ENCODE data around the gene CPS1. TPM values are rescaled to one million over a fixed set of nuclear protein-coding genes. Genes with fewer than 3 reads are reported as not detected.

Gene CPS1
- total RNA-seq, 1 donor from 2014 or later = 4.6 TPM

- H3K27ac Mint-ChIP-seq (ENCODE audit: unreplicated experiment) = no peak overlapping the region
- no peak overlapping the region for H3K4me3 Mint-ChIP-seq (ENCODE audit: unreplicated experiment)
- peaks cover 4% of the 10 kb centered on the region for H3K4me1 Mint-ChIP-seq (ENCODE audit: low read depth)
- peaks cover 4% of the 10 kb centered on the region for H3K27me3 Mint-ChIP-seq (ENCODE audit: low read depth)
- no peak for TF ChIP-seq CTCF (IDR thresholded peaks at IDR 0.05)
- no peaks in the 10 kb centered on the region for H3K9me3 Mint-ChIP-seq (ENCODE audit: low read depth)
- no peaks in the 10 kb centered on the region for H3K36me3 Mint-ChIP-seq (ENCODE audit: low read depth)
- DNase-seq (ENCODE audit: low spot score) = no peak
These were observed 11.6 kb upstream of the CPS1 start for GRCh38 chr2:210544831-210545230.

GRCh38 chr2:210546424-210547208, 9.8 kb upstream of the CPS1 start:
- peaks cover 4% of the 10 kb centered on the region for H3K27me3 Mint-ChIP-seq (ENCODE audit: low read depth)
- H3K4me1 Mint-ChIP-seq (ENCODE audit: low read depth) = peaks cover 8% of the 10 kb centered on the region
- no peak for TF ChIP-seq CTCF (IDR thresholded peaks at IDR 0.05)
- H3K4me3 Mint-ChIP-seq (ENCODE audit: unreplicated experiment) = no peak overlapping the region
- no peak overlapping the region for H3K27ac Mint-ChIP-seq (ENCODE audit: unreplicated experiment)
- no peak for DNase-seq (ENCODE audit: low spot score)
- H3K9me3 Mint-ChIP-seq (ENCODE audit: low read depth) = no peaks in the 10 kb centered on the region
- H3K36me3 Mint-ChIP-seq (ENCODE audit: low read depth) = no peaks in the 10 kb centered on the region

DNA sequence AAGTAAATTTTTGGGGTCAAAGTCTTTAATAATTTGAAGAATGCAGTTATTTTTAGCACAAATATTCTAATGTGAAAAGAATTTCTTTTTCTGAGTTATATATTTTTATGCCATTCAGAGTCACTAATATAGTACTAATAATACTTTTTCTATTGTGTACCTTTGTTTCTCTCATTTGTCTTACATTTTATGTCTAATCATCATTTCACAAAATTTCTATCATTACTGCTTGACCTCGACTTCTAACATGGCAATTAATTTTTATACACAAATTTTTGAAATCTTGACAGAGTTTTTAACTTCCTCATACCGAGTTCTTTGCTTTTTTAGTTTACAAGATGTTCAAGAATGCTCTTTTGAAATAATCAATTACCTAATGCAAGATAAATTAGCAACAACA, 8.4 kb upstream of the CPS1 start:
- Mint-ChIP-seq H3K9me3 (ENCODE audit: low read depth) (no peaks in the 10 kb centered on the region), H3K4me3 (ENCODE audit: unreplicated experiment) (no peak overlapping the region), H3K27ac (ENCODE audit: unreplicated experiment) (no peak overlapping the region), H3K36me3 (ENCODE audit: low read depth) (no peaks in the 10 kb centered on the region), H3K27me3 (ENCODE audit: low read depth) (no peaks in the 10 kb centered on the region), H3K4me1 (ENCODE audit: low read depth) (peaks cover 16% of the 10 kb centered on the region)
- TF ChIP-seq CTCF (IDR thresholded peaks at IDR 0.05) = no peak
- DNase-seq (ENCODE audit: low spot score) = no peak

DNA sequence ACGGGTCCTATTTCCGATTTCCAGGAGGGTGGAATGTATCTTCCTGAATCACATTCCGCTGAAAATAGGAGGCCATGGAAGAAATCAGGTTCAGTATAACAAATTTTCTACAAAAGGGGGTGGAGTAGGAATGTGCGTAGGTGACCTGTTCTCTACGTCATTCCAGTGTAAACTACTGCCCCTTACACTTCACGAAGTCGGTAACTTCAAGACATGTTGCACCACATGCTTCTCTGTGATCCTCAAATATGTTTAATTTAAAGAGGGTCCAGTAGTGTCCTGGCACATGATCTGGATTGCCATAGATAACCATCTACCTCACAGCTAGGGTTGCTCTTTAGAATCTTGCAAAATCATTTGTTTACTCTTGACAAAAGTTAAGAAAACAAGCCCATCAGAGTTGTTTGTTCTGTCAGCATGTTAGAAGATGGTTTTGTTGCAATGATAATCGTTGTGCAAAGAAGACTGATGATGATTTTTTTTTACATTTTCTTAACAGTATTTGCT, 7.5 kb upstream of the CPS1 start:
- no peak overlapping the region for H3K27ac Mint-ChIP-seq (ENCODE audit: unreplicated experiment)
- H3K4me3 Mint-ChIP-seq (ENCODE audit: unreplicated experiment) = no peak overlapping the region
- no peaks in the 10 kb centered on the region for H3K36me3 Mint-ChIP-seq (ENCODE audit: low read depth)
- H3K4me1 Mint-ChIP-seq (ENCODE audit: low read depth) = peaks cover 23% of the 10 kb centered on the region
- H3K9me3 Mint-ChIP-seq (ENCODE audit: low read depth) = no peaks in the 10 kb centered on the region
- H3K27me3 Mint-ChIP-seq (ENCODE audit: low read depth) = no peaks in the 10 kb centered on the region
- no peak for DNase-seq (ENCODE audit: low spot score)
- no peak for TF ChIP-seq CTCF (IDR thresholded peaks at IDR 0.05)

GRCh38 chr2:210551001-210551400, 5.4 kb upstream of the CPS1 start:
- H3K4me1 Mint-ChIP-seq (ENCODE audit: low read depth) = peaks cover 23% of the 10 kb centered on the region
- no peaks in the 10 kb centered on the region for H3K36me3 Mint-ChIP-seq (ENCODE audit: low read depth)

More at GRCh38 chr2:210551001-210551400, 5.4 kb upstream of the CPS1 start:
- TF ChIP-seq CTCF (IDR thresholded peaks at IDR 0.05) = no peak
- DNase-seq (ENCODE audit: low spot score) = no peak
- no peak overlapping the region for H3K4me3 Mint-ChIP-seq (ENCODE audit: unreplicated experiment)
- H3K27me3 Mint-ChIP-seq (ENCODE audit: low read depth) = no peaks in the 10 kb centered on the region
- H3K27ac Mint-ChIP-seq (ENCODE audit: unreplicated experiment) = no peak overlapping the region
- no peaks in the 10 kb centered on the region for H3K9me3 Mint-ChIP-seq (ENCODE audit: low read depth)
